ENCODE data around the gene SLC16A12.
"Not testable (repeated sequence)": the region's sequence is repeated elsewhere in the genome, so short reads cannot be mapped to it uniquely, and the experiment has no call there.

SLC16A12 gene

DNA sequence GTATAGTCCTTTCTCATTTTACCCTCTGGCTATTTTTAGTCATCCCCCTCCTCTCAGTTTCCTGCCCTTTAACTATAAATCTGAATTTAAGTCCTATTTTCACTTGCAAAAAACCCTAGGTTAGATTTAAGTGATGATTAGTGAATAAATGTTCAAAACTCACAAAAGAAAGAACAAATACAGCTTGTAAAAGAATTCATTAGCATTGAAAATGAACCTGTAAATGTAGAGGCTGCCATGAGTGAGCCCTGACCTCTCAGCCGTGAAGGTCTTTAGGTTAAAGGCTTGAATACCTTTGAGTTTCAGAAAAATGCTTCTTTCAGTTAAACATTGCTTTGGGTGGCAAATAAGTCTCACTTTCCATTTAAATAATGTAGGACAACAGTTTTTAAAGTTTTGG, 2.0 kb upstream of the SLC16A12 start:
- Mint-ChIP-seq H3K4me1 (ENCODE audit: low read depth in 2 of 2) (peaks cover 5 to 6% of the 10 kb centered on the region in 2 donors), H3K27ac (no peak overlapping the region), H3K27me3 (peaks cover 56 to 70% of the 10 kb centered on the region in 2 donors), H3K36me3 (ENCODE audit: insufficient read depth) (no peaks in the 10 kb centered on the region), H3K9me3 (no peaks in the 10 kb centered on the region), H3K4me3 (no peak overlapping the region)
- ATAC-seq (replicated peaks) (no peak), DNase-seq (no peak)

DNA sequence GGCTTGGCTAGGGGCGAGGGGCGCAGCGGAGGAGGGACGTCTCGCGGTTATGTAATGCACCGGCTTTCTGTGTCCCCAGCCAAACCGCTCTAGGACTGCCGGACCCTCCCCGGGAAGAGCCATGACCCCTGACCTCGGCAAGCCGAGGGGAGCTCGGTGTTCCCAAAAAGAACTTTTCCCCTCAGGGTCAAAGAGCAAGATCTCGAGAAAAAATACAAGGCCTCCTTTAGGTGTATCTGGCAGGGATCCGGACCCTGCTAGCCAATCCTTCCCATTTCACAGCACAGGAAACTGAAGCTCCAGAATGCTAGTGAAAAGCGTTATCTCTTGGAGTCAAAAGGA, 590 bp upstream of the SLC16A12 start:
- Mint-ChIP-seq H3K27ac (no peak overlapping the region), H3K4me3 (no peak overlapping the region), H3K27me3 (peaks cover 67 to 75% of the 10 kb centered on the region in 2 donors), H3K9me3 (no peaks in the 10 kb centered on the region), H3K36me3 (ENCODE audit: insufficient read depth) (no peaks in the 10 kb centered on the region), H3K4me1 (ENCODE audit: low read depth in 2 of 2) (peaks cover 5 to 6% of the 10 kb centered on the region in 2 donors)
- no peak for ATAC-seq (replicated peaks)
- no peak for DNase-seq

DNA sequence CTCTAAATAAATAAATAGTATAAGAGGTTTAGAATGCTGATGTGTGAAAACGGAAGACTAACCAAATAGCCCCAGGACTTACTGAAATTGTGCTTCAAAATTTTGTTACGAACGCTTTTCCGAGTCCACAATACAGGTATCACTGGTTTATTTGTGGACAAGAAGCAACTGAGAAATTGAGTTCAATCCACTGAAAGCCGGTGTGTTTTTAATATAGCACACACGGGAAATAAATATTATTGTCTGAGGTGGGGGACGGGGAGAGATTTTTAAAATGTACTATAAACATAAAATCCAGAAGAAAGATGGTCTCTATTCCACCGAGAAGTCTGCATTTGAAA, 598 bp downstream of the SLC16A12 start:
- Mint-ChIP-seq H3K4me3 (peak overlapping the region in 1 of 2 donors; percentile 9), H3K27me3 (peaks cover 64 to 77% of the 10 kb centered on the region in 2 donors), H3K36me3 (ENCODE audit: insufficient read depth) (no peaks in the 10 kb centered on the region)

DNA sequence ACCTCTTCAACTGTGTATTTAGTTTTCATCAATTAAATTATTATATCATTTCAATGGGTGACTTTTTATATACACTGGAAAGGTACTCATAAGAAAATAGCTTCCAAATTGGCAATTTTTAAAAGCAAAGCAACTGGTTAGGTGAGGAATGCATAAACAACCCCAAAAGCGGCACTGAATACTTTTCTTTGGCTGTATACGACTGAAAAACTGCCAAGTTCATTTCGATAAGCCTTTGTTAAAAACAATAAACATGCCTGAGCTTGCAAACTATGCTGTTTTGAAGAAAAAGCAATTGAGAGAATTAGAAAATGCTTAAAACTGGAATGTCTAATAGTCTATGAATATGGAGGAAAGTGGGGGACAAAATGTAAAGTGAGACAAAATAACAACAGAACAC, 2.9 kb downstream of the SLC16A12 start:
- Mint-ChIP-seq H3K27me3 (peaks cover 57 to 71% of the 10 kb centered on the region in 2 donors), H3K9me3 (no peaks in the 10 kb centered on the region)

More for the DNA sequence above, 598 bp downstream of the SLC16A12 start:
- H3K9me3 Mint-ChIP-seq = no peaks in the 10 kb centered on the region
- no peak for DNase-seq
- no peak for ATAC-seq (replicated peaks)
- no peak overlapping the region for H3K27ac Mint-ChIP-seq
- H3K4me1 Mint-ChIP-seq (ENCODE audit: low read depth in 2 of 2) = peaks cover 5 to 6% of the 10 kb centered on the region in 2 donors

DNA sequence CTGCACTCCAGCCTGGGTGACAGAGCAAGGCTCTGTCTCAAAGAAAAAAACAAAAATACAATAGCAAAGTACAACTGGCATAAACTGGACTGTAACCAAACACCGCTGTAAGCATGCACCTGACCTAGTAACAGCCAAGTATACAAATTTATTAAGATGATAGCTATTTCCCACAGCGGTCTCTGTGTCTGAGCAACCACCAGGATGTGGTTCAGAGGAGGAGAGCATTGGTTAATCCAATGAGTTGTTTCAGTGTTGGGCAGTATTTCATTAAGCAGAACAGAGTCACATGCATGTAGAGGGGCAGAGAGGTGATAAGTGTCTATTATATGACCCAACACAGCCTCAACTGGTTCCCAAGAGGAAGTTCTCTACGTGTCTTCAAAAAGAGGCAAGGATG, 4.0 kb downstream of the SLC16A12 start:
- Mint-ChIP-seq H3K9me3 (no peaks in the 10 kb centered on the region), H3K4me3 (no peak overlapping the region), H3K27ac (no peak overlapping the region)

More for the DNA sequence above, 2.9 kb downstream of the SLC16A12 start:
- H3K27ac Mint-ChIP-seq = no peak overlapping the region
- no peak for ATAC-seq (replicated peaks)
- peaks cover 5 to 6% of the 10 kb centered on the region in 2 donors for H3K4me1 Mint-ChIP-seq (ENCODE audit: low read depth in 2 of 2)
- H3K4me3 Mint-ChIP-seq = no peak overlapping the region
- DNase-seq = no peak
- H3K36me3 Mint-ChIP-seq (ENCODE audit: insufficient read depth) = no peaks in the 10 kb centered on the region

DNA sequence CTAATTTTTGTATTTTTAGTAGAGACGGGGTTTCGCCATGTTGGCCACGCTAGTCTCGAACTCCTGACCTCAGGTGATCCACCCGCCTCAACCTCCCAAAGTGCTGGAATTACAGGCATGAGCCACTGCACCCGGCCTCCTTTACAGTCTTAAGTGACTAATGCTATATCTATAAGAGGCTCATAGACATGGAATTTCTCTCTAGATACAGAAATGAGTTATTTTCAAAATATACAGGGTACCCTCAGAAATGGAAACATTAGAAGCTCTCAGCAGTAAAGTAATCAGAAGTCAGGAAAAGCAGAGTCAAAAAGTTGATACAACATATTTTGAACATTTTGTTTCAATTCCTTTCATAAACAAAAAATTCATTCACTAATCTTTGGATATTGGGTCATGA, 5.7 kb downstream of the SLC16A12 start:
- DNase-seq; ATAC-seq (replicated peaks); H3K4me3 Mint-ChIP-seq; H3K9me3 Mint-ChIP-seq; H3K36me3 Mint-ChIP-seq (ENCODE audit: insufficient read depth); H3K4me1 Mint-ChIP-seq (ENCODE audit: low read depth in 2 of 2); H3K27ac Mint-ChIP-seq: not testable (repeated sequence)
- H3K27me3 Mint-ChIP-seq = peaks cover 50 to 52% of the 10 kb centered on the region in 2 donors

More for the DNA sequence above, 4.0 kb downstream of the SLC16A12 start:
- Mint-ChIP-seq H3K27me3 (peaks cover 60 to 61% of the 10 kb centered on the region in 2 donors), H3K36me3 (ENCODE audit: insufficient read depth) (no peaks in the 10 kb centered on the region), H3K4me1 (ENCODE audit: low read depth in 2 of 2) (peaks cover 5 to 6% of the 10 kb centered on the region in 2 donors)
- DNase-seq = no peak
- no peak for ATAC-seq (replicated peaks)

DNA sequence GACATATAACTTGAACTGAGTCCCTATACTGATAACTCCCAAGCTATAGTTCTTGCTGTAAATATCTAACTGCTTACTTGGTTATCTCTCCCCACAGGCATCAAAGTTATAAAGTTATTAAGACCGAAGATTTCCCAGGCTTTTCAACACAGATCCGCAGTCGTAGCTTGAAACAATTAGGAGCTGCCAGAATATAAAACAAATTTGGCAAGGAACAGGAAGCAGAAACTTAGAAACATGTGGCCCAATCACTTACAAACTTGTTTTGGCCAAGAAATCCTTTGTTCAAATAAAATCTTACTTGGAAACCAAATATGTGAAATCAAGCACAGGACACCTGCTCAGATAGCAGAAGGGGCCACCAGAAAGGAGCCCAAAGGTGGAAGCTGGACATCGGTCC, 9.0 kb downstream of the SLC16A12 start:
- Mint-ChIP-seq H3K4me3 (no peak overlapping the region), H3K27me3 (peaks cover 20 to 28% of the 10 kb centered on the region in 2 donors), H3K9me3 (no peaks in the 10 kb centered on the region), H3K27ac (no peak overlapping the region), H3K4me1 (ENCODE audit: low read depth in 2 of 2) (no peaks in the 10 kb centered on the region), H3K36me3 (ENCODE audit: insufficient read depth) (no peaks in the 10 kb centered on the region)
- ATAC-seq (replicated peaks) = no peak
- DNase-seq = no peak

DNA sequence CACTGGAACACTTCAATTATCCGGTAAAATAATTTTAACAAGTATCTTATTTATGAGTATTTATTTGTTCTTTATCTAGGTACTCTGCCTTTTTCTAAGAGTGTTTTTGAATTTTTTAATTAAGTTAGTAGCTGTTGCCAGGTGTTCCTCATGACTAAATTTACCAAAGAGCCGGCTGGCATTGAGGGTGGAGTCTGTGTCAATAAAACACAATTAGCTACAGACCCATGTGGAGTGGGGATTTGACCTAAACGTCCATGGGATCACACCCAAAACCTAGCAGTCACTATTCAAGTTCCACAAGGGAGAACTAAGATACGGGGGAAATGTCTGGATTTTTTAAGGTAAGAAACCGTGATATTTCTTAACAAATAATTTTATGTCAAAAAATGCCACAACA, 9.8 kb downstream of the SLC16A12 start:
- H3K36me3 Mint-ChIP-seq (ENCODE audit: insufficient read depth) = no peaks in the 10 kb centered on the region
- H3K4me1 Mint-ChIP-seq (ENCODE audit: low read depth in 2 of 2) = no peaks in the 10 kb centered on the region
- H3K9me3 Mint-ChIP-seq = no peaks in the 10 kb centered on the region
- H3K4me3 Mint-ChIP-seq = no peak overlapping the region
- ATAC-seq (replicated peaks) = no peak
- H3K27me3 Mint-ChIP-seq = peaks cover 13 to 27% of the 10 kb centered on the region in 2 donors
- DNase-seq = no peak
- H3K27ac Mint-ChIP-seq = no peak overlapping the region

DNA sequence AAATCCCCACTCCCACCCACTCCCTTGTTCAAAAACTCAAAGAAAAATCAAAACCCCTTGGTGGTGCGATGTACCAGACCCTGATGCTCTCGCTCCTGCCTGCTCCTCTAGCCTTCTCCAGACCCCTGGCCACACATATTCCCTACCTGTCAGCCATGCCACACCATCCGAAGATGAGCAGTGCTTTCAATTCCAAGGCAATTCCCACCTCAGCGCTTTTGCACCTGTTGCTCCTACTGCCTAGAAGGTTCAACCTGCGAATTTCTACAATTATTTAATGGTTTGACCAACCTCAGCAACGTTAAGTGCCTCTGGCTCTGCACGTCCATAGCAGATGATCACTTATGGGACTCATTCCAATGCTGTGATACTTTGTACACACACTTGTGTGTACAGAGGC, 11.1 kb downstream of the SLC16A12 start:
- H3K27me3 Mint-ChIP-seq = peaks cover under 1 to 20% of the 10 kb centered on the region in 2 donors
- no peak overlapping the region for H3K4me3 Mint-ChIP-seq
- DNase-seq (no peak), ATAC-seq (replicated peaks) (no peak)
- H3K9me3 Mint-ChIP-seq = no peaks in the 10 kb centered on the region
- H3K36me3 Mint-ChIP-seq (ENCODE audit: insufficient read depth) = no peaks in the 10 kb centered on the region
- H3K27ac Mint-ChIP-seq = no peak overlapping the region
- no peaks in the 10 kb centered on the region for H3K4me1 Mint-ChIP-seq (ENCODE audit: low read depth in 2 of 2)

DNA sequence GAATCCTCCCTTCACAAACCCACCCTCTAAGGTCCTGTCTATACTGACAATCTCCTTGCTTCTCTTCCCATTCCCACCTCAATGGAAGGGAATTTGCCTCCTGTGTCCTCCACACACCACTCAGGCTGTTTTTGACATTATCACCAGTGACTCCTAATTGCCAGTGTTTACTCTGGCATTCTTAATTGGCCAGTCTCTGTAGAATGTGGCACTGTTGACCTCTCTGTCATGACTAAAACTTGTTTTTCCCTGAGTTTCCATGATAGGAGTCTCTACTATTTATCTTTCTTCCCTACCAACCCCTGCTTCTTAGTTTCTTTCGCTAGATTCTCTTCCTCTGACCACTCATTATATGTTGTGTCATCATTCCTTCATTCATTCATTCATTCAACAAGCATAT, 12.1 kb downstream of the SLC16A12 start:
- no peak for DNase-seq

DNA sequence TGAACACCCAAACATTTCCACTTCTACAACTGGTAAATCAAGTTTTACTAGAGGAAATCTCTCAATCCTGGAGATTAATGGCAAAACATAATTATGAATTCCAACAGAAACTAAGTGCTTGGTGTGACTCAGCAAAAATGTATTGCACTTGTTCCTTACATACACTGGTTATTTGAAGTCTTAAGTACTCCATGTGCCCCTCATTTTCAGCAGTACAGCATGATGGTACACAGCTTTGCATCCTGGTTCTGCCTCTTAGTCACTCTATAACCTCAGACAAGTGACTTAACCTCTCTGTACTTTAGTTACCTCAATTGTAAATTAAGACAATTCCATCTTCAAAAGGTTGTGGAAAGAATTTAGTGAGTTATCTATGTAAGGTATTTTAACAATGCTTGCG, 12.9 kb downstream of the SLC16A12 start:
- Mint-ChIP-seq H3K9me3 (no peaks in the 10 kb centered on the region), H3K4me3 (no peak overlapping the region), H3K4me1 (ENCODE audit: low read depth in 2 of 2) (no peaks in the 10 kb centered on the region), H3K27ac (no peak overlapping the region), H3K27me3 (peaks cover 0 to 20% of the 10 kb centered on the region in 2 donors), H3K36me3 (ENCODE audit: insufficient read depth) (no peaks in the 10 kb centered on the region)
- ATAC-seq (replicated peaks) (no peak), DNase-seq (no peak)

More for the DNA sequence above, 12.1 kb downstream of the SLC16A12 start:
- Mint-ChIP-seq H3K27me3 (peaks cover 0 to 20% of the 10 kb centered on the region in 2 donors), H3K9me3 (no peaks in the 10 kb centered on the region), H3K4me1 (ENCODE audit: low read depth in 2 of 2) (no peaks in the 10 kb centered on the region), H3K4me3 (no peak overlapping the region), H3K36me3 (ENCODE audit: insufficient read depth) (no peaks in the 10 kb centered on the region), H3K27ac (no peak overlapping the region)
- ATAC-seq (replicated peaks) = no peak

DNA sequence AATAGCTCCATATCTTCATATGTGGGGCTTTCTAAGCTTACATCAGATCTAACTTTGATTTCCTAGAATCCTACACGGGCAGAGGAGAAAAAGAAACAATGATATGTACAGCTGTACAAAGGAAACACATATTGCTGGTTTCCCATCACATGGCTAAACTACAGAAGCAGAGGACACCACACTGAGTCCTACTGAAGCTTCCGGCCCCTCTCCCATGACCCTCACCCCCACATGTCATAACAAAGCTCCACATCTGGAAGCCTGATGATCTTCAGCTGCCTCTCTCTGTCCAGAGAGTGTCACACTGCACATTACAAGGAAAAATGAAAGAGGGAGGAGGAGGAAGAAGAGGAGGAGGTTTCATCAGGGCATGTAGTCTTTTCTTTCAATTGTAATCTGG, 14.0 kb downstream of the SLC16A12 start:
- DNase-seq (no peak), ATAC-seq (replicated peaks) (no peak)
- no peaks in the 10 kb centered on the region for H3K9me3 Mint-ChIP-seq
- H3K4me1 Mint-ChIP-seq (ENCODE audit: low read depth in 2 of 2) = no peaks in the 10 kb centered on the region
- H3K36me3 Mint-ChIP-seq (ENCODE audit: insufficient read depth) = no peaks in the 10 kb centered on the region
- no peak overlapping the region for H3K4me3 Mint-ChIP-seq
- peaks cover 0 to 16% of the 10 kb centered on the region in 2 donors for H3K27me3 Mint-ChIP-seq
- no peak overlapping the region for H3K27ac Mint-ChIP-seq

DNA sequence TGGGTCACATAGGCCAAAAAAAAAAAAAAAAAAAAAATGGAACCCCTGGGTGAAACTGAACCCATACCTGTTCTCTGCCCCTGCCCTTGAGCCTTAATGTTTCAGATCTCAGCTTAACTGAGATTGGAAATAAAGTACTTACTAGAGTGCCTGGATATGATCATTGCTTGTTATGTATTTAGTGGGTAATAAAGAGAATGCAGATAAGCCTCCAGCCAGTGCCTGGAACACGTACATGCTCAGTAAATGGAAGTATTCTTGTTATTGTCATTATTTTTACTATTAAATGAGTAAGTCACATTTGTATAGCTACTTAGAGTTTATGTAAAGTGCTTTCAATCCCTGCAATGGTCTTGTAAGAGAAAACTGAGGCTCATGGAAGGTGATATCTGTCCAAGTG, 14.7 kb downstream of the SLC16A12 start:
- Mint-ChIP-seq H3K4me1 (ENCODE audit: low read depth in 2 of 2) (no peaks in the 10 kb centered on the region), H3K4me3 (no peak overlapping the region), H3K27me3 (peaks cover 0 to 12% of the 10 kb centered on the region in 2 donors), H3K27ac (no peak overlapping the region), H3K9me3 (no peaks in the 10 kb centered on the region), H3K36me3 (ENCODE audit: insufficient read depth) (no peaks in the 10 kb centered on the region)
- ATAC-seq (replicated peaks) (no peak), DNase-seq (no peak)

DNA sequence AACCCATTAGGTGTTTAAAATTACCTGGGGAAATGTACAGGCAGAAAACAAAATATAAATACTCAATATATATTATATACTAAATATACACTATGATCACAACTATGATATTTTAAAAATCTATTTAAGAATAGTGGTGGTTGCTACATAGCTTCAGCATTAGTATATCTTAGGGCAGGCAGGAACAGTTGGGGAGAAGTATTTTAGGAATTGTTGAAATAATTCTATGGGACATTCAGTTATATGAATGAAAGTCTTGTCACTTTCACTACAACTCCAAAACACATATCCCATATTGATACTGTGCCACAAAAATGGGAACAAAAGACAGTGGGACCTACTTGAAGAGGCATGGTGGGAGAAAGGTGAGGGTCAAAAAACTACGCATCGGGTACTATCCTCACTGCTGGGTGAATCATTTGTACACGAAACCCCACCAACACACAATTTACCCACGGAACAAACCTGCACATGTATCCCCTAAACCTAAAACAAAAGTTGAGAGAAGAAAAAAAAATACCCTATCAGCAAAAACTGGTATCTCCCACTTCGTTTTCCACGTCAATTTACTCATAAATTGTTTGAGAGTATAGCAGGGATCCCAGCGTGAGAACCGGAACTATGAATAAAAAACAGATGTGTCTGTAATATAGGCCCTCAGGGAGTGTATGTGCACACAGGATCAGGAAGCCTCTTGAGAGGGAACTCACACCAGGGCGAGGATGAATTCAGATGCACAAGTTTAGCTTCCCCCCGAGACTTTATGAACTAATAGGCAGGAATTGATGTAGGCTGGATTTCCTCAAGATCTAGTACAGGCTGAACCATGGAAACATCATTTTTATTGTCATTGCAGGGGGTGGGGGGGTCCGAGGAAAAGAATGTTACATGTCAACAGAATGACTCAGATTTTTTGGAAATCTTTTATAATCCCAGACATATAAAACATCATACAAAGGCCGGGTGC, 16.2 kb downstream of the SLC16A12 start:
- ATAC-seq (replicated peaks) (no peak), DNase-seq (no peak)
- Mint-ChIP-seq H3K4me3 (no peak overlapping the region), H3K27me3 (peaks cover 0 to 9% of the 10 kb centered on the region in 2 donors), H3K36me3 (ENCODE audit: insufficient read depth) (no peaks in the 10 kb centered on the region), H3K9me3 (no peaks in the 10 kb centered on the region), H3K27ac (no peak overlapping the region), H3K4me1 (ENCODE audit: low read depth in 2 of 2) (peaks cover 0 to 2% of the 10 kb centered on the region in 2 donors)

All from effector memory CD8-positive, alpha-beta T cell (primary cell).